ENCODE results near the gene ESRRG.
"Not testable (repeated sequence)": the region's sequence is repeated elsewhere in the genome, so short reads cannot be mapped to it uniquely, and the experiment has no call there.

The ESRRG gene

DNA sequence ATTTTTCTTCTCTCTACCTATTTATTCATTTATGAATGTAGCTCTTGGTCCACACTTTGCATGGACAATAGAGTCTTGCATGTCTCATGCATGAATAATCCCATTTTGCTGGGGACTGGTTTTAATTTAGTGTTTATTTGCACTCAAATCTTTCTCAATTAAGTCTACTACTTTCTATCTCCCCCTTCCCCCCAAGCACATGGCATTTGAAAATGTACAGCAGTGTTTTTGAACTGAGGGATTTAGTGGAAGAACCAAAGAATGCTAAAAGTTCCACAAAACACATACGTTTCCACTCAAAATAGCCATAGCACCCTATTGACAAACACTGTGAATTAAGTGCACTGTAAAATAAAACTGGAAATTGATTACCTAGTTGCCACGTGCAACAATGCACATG is 180.5 kb downstream of the ESRRG start:
- TF ChIP-seq, protein P1, sequence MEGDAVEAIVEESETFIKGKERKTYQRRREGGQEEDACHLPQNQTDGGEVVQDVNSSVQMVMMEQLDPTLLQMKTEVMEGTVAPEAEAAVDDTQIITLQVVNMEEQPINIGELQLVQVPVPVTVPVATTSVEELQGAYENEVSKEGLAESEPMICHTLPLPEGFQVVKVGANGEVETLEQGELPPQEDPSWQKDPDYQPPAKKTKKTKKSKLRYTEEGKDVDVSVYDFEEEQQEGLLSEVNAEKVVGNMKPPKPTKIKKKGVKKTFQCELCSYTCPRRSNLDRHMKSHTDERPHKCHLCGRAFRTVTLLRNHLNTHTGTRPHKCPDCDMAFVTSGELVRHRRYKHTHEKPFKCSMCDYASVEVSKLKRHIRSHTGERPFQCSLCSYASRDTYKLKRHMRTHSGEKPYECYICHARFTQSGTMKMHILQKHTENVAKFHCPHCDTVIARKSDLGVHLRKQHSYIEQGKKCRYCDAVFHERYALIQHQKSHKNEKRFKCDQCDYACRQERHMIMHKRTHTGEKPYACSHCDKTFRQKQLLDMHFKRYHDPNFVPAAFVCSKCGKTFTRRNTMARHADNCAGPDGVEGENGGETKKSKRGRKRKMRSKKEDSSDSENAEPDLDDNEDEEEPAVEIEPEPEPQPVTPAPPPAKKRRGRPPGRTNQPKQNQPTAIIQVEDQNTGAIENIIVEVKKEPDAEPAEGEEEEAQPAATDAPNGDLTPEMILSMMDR (conservative IDR thresholded peaks at IDR 0.05) = no peak
- no peak overlapping the region for H3K27ac ChIP-seq

DNA sequence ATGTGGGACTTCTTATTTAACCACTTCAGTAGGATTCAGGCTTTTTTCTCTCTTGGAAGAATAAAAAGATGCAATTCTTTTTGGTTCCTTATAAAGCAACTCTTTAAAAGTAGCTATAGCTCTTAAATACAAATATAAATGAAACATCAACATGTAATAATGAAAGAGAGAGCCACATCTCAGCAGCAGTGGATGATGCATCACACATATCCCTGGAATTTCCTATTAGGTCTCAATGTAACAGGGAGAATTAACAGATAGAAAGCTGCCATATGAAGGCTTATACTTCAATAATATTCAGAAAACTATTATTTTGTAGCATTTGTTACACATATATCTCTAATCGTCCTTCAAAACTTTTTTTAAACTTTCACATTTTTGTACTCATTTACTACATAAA is 181.0 kb downstream of the ESRRG start:
- H3K27ac ChIP-seq = no peak overlapping the region
- TF ChIP-seq, protein P1 (conservative IDR thresholded peaks at IDR 0.05) = no peak

DNA sequence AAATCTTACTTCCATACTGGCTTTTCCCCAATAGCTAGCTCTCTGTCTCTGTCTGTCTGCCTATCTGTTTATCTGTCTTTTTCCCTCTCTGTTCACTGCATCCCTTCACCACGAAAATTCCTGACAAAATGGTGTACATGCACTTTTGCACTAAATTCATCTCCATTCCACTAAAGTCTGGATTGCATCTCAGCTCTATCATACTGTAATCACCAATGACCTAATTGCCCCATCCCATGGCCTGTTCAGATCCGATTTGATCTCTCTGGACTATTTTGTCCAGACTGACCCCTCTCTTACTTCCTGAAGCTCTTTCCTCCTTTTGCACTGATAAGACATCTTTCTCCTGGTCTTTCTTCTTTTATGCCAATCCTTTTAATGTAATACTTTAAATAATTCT is 187.5 kb downstream of the ESRRG start:
- TF ChIP-seq, protein P1 (conservative IDR thresholded peaks at IDR 0.05) = no peak
- no peak overlapping the region for H3K27ac ChIP-seq

DNA sequence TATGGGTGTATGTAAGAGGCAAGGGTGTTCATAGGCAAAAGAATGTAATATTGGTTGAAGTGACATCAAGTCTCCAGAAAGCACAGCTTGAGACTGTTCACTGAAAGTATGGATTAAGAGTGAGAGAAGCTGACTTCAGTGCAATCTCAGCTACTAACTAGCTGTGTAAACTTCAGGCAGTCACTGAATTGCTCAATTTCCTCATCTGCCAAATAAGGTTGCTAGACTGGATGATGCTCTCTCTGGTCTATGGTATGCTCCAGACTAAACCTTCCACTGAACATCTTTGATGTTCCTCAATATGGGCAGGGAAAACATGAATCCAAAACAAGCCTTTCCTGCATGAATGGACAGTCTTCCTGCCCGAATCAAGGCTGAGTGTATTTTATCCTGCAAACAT is 188.2 kb downstream of the ESRRG start:
- TF ChIP-seq, protein P1 (conservative IDR thresholded peaks at IDR 0.05) = no peak
- no peak overlapping the region for H3K27ac ChIP-seq

DNA sequence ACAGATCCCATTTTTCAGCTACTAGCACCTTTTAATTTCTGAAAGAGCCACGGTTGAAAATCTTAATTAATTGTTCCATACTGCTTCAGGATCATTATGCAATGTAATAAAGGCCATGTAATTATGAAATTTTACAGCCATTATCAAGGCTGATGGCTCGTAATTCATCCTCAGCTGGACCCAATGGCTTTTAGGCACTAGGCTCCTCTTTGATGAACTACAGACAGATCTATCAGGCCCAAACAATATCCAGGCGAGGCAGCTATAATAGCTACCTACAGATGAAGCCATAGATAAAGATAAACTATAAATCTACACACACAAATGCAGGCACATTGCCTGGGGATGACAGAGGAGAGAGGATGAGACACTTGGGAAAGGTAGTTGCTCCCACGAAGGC is 189.5 kb downstream of the ESRRG start:
- TF ChIP-seq, protein P1 (conservative IDR thresholded peaks at IDR 0.05) = no peak
- H3K27ac ChIP-seq = no peak overlapping the region

DNA sequence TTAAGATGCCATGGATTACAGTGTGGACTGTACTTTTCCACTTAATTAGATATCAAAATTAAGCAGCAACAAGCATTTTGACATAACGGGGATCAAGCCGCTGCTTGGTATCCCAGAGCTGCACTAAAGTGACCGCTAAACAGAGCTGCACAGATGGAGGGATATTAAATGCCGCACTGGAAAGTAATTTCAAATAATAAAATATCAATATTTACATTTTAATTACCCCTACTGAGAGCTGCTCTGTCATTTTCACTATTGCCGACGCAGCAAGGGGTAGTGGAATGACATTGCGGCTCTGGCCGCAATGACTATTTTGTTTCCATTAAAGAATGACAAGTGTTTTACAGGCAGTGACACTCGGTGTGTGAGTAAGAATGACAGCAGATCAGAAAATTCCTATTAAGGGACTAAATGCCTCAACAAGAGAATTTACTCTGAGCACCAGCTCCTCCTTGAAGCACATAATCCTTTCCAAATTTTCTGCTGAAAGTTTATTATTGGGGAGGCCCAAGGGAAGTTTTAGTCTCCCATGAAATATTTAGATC is 190.9 kb downstream of the ESRRG start:
- H3K27ac ChIP-seq = no peak overlapping the region
- TF ChIP-seq, protein P1 (conservative IDR thresholded peaks at IDR 0.05) = no peak

DNA sequence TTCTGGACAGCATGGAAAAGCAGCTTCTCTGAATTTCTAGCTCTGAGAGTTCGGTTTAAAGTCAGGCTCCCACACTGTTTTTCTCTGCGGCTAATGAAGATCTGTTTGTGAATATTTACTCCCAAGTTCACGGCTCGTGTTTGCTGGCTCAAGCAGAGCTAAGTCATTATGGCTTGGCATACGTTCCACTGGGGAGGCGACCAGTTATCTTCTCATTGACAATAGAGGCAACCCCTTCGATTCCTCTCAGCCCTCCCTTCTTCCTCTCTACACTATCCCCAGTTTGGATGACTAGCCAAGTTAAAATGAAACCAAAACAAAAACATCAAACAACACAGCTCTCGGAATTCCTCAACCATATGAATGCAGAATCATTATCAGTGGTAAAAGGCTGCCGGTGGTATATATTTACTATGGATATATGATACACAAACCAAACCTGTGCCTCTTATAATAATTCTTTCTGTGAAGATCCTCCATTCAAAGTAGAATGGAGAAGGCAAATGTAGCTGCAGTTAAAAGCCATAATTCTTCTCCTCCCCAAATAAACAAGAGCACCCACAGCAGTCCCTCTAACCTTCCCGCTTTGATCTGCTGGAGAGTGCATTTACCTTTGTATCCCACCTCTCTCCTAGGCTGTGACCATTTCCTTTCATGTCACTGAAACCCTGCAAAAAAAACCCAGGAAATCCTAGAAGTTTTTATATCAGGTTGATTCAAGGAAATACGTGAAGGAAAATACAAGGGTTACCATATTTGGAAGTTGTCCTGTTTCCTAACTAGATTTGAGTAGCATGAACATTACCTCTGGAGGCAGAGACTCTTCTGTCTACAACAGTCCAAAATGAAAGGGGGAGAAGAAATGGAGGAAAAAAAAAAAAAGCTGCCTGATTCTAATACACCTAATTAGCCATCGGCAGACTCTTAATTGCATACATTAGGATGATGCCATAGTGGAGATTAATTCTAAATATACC is 191.7 kb downstream of the ESRRG start:
- TF ChIP-seq, protein P1 (conservative IDR thresholded peaks at IDR 0.05) = no peak

DNA sequence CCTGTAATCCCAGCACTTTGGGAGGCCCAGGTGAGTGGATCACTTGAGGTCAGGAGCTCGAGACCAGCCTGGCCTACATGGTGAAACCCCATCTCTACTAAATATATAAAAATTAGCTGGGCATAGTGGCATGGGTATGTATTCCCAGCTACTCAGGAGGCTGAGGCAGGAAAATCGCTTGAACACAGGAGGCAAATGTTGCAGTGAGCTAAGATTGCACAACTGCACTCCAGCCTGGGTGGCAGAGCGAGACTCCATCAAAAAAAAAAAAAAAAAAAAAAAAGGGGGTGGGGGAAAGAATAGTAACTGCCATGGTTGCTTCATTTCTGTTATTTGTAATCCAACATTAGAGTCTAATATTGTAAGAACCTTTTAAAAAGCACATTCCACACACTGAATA is 193.4 kb downstream of the ESRRG start:
- H3K27ac ChIP-seq = not testable (repeated sequence)

More for the DNA sequence above, 191.7 kb downstream of the ESRRG start:
- no peak overlapping the region for H3K27ac ChIP-seq
